GM18519 (cell line): ENCODE results near the gene ANTXR1.

Experiments used
- ATAC-seq: cut with Tn5 transposase; IDR thresholded peaks from one replicate; pipeline ENCODE4 v1.9.1; 2021; ENCODE audit warnings: mild to moderate bottlenecking, moderate library complexity; ENCODE audit not compliant: unreplicated experiment, low FRiP score

ANTXR1 gene

DNA sequence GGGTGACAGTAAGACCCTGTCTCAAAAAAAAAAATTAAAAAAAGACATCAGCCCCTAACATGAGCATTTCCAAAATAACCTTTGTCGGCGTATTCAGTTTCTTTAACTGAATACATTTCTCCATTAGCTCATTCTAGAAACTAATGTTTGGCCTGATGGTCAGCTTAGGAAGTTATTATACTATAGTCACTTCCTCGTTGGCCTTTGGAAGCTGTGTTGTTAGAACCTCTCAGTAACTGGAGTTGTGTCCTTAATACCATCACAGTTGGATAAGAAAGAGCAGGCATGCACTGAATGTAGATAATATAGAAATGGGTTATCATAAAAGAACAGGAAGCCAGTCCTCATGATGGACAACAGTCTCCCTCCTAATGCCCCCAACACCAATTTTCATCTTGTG is 112.8 kb downstream of the ANTXR1 start:
- ATAC-seq: no peak

DNA sequence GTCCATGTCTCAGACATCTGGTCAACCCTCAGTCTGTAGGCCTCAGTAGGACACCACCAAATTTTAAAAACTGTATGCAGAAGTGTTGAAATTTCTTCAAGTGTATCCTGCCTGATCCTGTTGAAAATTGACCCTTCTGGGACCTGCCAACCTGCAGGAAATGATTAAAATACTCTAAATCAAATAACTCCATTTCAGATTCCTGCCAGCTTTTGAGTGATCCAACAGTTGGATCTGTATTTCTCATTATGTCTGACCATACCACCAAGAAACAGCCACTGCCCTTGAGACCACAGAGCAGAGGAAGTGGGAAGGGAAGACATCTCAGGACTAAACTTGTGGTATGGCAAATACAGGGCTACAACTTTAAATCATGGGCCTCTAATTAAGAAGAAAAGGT is 113.4 kb downstream of the ANTXR1 start:
- no peak for ATAC-seq

DNA sequence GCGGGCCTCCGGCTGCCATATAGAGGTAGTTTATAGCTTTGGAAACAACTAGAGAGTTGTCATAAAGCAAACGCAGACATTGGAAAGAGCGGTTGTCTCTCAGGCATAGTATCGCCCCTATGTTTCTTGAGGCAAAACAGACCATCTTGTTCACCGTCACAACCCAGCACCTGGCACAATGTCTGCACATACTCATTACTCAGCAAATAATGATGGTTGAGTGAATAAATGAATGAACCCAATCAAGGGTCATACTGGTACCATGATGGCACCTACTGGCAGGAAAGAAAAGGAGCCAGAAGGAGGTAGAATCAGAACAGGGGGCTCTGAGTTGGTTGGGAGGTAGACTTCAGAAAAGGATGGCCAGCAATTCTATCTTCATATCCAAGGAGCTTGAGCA is 118.5 kb downstream of the ANTXR1 start:
- no peak for ATAC-seq

DNA sequence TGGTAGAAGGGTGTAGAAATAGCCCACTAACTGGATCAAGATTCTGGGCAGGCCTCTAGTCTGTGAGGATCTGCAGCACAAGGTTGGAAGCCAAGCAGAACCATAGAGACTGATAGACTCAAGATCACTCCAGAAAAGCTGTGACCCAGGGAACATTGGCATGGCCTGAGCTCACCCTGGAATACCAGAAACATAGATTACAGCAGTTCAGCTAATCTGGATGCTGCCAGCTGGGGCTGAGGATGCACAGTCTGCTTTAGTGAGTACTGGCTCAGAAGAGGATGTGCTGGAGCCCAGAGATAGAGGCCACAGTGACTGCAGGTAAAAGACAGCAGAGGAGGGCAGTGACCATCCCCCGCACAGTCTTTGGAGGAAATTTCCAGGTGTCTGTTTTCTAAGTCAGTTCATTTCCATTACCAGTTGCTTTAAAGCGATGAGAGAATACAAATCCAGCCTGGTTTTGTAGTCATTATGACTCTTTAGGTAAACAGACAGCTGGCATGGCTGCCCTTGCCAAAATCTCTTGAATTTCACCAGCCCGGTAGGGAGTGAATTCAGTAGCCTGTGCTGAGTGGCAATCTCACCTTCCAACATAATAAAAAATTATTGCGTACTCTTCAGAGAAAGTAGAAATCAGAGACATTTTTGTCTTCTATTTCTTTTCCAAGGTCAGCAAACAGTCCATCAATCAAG is 119.2 kb downstream of the ANTXR1 start:
- ATAC-seq: no peak

DNA sequence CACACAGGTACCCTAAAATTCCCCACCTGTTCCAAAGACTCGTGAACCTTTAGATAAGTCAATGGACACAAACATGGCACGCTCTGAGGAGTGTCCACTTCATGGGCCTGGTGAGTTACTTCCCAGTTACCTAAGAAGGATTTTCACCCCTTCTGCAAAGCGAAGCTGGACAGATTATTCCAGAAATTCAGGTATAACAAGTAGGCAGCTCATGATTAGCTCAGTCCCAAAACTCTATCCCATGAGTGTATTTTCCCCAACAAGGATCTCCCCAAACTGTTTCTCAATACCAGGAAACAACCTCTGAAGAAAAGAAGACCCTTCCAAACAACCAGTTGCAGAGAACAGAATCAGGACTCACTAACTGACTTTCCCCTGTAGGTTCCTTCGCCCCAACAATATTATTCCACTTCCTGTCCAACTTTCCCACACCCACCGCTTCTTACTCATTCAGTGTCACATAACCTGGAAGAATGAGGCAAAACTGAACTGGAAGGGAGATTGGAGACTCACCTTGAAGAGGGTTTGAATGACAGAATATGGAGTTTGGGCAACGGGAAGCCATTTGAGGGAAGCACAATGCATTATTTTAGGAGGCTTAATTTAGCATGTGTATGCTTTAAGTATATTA is 120.1 kb downstream of the ANTXR1 start:
- no peak for ATAC-seq

DNA sequence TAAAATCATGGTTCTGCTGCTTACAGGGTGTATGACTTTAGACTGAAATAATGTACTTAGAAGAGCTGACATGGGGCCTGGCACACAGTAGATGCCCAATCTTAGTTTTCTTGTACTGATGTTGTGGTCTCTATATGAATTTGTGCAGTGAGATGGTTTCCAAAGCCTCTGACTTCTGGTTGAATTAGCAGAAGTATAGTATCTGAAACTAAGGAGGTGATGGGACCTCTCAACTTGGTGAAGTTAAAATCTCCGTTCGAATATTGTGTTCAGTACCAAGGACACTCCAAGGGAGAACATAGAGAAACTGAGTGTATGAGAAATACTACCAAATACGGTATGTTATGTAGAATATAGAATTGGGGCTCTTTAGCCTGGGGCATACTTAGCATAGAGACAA is 120.9 kb downstream of the ANTXR1 start:
- no peak for ATAC-seq

DNA sequence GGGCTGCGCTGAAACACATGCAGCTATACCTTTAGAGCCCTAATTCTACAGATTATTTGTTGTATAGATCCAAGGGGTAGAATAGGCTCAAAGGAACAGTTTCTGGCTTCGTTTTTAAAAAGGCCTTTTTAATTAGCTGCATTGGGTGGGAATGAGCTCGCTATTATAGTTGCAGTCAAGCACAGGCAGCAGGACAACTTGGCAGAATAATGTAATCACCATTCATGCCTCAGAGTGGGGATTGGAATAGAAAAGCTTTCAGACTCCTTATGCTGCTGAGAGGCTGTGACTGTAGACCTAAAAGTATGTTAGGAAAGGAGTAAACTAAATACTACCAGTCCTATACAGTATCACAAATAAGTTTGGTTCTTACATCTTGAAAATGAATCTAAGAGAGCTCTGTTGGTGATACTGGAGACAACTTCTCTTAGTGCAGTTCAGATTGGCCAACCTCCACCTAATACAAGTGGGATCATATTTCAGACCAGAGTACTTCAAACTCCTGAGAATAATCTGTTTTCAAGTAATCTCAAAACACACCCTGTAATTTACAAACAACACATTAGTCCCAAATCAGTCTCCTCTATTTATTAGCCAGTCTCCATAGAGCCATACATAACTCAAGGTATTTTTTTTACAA is 121.4 kb downstream of the ANTXR1 start:
- no peak for ATAC-seq

DNA sequence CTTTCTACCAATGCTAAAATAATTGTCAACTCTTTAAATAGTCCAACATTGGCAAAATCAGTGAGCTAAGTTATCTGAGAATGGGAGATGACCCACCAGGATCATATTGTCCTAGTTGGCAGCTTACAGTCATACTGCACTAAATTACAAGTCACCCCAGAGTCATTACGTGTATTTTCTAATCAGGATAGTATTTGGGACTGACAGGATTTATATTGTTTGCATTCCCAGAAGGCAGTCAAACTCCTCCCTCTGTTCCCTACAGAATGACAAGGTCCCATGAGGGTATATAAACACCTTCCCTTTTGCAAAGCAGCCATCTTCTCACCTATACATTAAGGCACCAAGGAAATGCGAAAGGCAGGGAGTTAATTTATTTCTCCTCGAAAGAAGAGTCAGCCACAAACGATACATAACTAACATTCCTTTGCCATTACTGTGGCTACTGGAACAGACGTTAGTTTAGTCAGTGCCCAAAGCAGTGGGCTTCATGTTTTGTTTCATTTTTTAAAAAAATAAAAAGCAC is 125.3 kb downstream of the ANTXR1 start:
- ATAC-seq: no peak

DNA sequence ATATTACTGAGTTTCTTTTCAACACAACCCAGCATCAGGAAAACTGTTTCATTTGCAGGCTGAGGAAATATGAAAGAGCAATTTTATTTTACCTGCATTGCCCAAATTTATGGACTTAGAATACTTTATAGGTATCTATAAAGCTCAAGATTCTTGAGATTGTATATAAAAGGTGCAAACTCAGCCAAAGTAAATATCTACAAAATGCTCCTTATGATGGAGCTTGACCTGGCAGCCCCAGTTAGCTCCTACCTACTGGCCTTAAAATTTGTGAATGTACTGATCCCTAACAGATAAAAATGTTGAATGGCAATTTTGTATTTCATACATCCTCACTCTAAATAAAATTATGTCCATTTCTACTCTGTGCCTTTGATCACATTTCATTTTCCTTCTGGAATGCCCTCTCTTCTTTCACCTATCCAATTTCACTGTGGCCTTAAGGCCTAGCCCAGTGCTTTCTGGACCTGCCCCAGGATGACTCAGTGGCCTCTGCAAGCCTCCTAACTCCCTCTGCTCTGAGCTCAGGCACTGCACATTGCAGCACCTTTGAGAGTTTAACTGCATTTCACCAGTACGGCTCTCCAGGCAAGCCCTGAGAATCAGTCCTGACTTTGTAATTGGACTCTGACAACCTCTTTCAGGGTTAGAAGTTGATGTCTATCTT is 125.9 kb downstream of the ANTXR1 start:
- ATAC-seq: no peak

DNA sequence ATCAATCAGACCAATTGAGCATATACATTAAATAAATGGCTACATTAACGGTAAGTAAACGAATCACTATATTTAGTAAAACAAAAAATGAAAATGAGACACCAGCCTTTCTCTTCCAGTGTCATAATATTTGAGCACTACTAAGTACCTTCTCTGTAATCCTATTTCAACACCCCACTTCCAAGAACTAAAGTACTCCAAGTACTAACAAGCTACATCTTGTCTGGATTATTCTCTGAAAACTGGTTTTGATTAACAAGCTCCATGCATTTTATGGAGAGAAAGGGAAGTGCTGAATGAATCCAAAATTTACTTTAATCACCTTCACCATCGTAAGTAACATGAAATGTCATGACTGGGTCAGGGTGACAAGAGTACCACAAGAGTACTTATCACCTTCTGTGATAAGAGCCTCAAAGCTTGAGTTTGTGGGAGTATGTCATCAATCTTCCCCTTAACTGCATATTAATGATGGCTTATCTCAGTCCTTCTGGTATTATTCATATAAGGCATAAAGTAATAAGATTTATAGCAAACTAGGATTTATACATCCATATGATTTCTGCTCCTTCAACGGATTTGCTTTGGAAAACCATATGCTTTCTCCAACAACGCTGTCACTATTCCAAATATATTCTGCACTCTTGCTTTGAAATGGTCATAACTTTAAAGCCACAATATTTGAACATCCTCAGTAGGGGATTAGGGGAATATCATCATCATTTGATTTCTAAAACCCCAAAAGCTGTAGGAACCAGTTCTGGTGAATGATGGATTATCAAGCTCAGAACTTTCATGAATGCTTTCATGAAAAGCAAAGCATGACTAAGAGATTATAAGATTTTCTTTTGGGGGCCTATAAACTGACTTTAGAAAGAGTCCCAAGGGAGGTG is 127.0 kb downstream of the ANTXR1 start:
- no peak for ATAC-seq

DNA sequence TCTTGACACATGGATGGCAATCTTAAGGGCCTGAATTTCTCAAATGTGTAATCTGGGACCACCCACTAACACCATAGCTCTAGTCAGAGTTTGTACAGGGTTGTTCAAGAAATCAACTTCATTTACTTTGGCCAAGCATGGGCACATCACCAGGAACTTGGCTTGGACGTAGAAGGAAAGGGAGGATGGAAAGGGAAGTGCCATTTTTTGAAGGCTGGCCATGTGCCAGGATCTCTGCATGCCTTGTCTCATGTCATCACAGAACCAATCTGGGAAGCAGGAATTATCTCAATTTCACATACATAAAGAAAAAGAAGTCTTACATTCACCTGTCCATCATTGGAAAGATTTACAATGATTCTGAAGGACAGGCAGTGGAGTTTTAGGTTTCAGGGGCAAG is 128.1 kb downstream of the ANTXR1 start:
- ATAC-seq: no peak

DNA sequence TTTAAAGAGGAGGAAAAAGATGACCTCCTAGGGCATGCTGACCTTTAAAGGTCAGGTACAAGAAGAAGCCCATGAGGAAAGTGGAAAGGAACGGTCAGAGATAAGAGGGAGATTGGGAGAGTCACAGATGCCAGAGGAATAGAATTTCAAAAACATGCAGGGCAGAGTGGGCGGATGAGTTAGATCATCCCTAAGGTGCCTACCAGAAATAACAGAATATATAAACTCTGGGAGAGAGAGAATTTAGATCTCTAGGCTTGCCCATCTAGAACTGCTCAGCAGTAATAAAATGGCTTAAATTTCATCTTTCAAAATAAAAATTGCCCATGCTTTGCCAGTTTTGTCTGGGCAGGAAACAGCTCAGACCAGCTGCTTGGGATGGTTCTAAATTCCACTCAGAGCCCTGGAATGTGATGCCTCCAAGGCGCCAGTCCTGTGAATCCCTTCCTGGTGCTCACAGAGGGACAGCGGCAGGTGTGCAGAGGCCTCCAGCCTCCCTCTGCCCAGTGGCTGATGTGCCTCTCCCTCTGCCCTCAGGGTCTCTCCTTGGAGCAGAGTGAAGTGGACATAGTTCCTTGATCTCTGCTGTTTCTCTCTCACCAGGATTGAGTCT is 130.9 kb downstream of the ANTXR1 start:
- ATAC-seq: no peak

DNA sequence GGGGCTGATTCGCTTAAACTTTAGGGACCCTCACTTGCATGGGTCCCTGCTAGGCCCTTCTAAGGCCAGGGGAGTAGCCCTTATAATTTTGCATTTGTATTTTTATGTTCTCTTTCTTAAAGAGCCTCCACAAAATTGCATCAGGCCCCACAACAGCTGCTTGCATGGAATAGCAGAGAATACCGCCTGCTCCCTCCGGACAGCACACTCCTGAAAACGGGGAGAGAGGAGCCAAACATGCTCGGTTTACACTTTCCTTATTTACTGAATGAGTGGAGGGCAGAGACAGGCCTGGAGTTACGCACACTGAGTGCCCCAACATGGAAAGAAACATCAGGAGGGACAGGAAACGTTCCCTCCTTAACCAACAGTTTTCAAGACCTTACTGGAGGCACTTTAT is 132.2 kb downstream of the ANTXR1 start:
- ATAC-seq: no peak

DNA sequence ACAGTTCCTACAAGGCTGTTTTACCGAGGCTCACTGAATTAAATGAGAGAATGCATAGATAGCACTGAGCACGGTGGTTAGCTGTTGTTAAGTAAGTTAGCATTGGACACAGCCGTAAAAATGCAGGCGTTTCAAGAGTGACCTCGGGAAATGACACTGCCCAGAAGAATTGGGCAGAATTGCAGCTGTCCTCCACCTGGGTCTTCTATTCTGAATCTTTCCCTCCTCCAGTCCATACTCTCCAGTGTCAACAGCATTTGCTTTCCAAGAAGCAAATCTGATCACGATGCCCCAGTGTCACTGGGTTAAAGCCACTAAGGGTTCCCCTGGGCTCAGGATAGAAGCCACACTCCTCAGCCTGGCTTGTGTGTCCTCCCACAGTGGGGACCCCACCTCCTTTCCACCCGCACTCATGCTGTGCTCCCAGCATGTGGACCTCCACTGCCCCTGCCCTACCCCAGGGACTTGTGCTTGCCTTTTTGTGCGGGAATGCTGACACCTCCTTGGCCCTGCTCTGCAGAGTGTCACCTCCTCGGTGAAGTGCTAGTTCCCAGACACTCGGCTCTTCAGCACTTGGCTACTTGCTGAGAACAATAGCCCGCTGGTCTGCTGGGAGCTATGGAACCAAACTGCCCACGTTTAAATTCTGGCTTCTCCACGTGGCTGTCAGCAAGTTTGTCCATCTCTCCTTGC is 135.0 kb downstream of the ANTXR1 start:
- ATAC-seq: no peak

DNA sequence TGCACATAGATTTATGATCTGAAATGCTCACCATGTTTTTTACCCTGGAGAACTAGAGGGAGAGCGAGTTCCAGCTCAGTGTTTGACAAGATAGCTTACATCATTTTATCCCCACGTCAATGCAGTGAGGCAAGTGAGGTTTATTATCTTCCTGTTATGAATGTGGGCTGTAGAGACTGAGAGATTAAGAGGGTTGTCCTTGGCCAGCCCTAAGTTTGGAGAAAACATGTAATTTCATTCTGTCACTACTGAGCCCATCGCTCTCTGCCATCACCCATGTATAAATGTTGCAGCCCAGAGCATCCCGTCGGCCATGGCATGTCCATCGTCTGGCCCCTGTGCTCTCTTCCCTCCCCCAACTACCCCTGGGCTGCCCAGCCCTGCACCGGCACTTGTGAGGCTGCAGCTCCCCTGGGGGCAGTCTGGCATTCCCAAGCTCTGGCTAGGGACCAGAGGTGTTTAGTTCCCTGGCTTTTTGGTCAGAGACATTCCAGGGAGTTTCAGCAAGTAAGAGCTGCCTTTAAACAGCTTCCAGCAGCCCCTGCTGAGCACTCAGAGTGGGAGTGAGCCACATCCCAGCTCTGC is 136.7 kb downstream of the ANTXR1 start:
- no peak for ATAC-seq

DNA sequence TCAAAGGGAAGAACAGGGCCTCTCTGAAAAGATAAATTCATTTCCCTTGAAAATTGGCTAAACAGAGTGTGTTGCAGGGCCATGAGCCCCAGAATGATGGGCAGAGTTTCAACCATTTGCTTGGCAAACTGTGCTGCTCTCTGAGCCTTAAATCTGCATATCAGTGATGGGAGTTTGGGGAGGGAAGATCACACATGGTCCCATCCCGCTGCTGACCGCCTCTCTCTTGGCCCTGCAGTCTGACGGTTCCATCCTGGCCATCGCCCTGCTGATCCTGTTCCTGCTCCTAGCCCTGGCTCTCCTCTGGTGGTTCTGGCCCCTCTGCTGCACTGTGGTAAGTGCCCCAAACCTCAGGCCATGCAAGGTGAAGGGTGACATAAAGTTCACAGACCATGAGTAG is 139.0 kb downstream of the ANTXR1 start:
- ATAC-seq: no peak

DNA sequence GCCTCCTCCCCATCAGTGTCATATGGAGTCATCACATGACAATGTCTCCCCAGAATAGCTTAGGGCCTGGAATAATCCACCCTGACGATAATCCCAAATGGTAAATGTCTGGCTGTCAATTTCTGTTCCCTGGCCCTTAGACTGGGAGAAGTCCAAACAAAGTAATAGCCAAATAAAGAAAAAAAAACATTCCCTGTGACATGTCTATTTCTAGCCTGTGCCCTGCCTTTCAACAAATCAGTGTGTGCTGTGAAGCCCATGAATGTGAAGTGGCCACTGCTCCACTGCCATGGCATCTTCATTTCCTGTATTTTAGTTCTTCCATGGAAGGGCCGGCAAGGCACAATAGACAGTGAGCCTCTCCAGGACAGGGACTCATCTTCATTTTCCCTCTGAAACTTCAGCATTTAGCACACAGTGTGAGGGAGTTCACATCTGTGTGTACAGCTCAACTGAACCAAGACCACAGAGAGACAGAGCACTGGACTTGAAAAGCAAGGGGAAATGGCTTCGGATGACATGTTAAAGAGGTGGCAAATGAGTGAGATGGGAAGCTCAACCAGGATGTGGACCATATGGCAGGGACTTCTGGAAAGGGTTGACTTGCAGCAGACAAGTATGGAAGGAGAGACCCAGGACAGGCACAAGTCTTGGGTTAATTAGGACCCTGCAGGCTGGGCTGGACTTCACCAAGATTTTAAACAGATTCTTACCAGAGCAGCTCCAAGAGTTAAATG is 140.0 kb downstream of the ANTXR1 start:
- ATAC-seq: no peak

DNA sequence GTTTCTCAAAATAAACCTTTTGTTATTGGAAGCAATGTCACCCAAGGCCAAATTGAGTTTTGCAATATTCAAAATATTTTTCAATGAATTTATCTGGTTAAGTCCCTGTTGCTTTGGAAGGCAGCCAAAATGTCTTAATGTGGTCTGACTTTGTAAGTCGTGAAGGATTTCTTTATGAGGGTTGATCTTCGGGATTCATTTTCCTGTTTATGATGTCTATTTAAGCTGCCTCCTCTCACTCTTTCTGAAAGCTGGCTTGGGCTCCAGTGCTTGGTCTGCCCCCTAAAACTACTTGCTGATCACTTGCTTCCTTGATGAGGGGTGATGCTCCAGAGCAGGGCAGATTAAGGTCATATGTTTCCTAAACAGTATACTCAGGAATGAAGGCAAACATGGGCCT is 141.1 kb downstream of the ANTXR1 start:
- no peak for ATAC-seq
